ENCODE results near the gene ZNF765. TPM values are rescaled to one million over a fixed set of nuclear protein-coding genes. Genes with fewer than 3 reads are reported as not detected.

ZNF765 gene
- total and polyA plus RNA-seq, 2 donors (not counting 1 experiment from before 2014, with no cell fraction given) = 5.3 to 24.0 TPM

DNA sequence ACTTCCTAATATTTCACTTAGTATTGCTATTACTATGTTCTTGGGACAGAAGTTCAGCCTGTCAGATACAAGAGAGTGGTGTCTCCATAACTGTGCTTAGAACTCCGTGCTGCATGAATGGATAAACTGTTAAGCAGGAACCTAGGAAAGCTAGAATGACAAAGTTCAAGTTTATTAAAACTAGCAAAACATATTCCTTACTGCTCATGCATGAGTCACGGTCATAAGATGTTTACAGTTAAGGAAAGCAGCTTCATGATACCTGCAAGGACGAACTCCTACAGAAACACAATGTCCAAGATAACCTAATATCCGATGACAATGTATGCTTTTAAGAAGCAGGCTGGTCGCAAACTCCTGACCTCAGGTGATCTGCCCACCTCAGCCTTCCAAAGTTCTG lies 6.0 kb upstream of the ZNF765 start:
- H3K27me3 ChIP-seq (replicated peaks in 1 of 4; ENCODE audit: control extremely low read depth in 1 of 4, control insufficient read depth in 3 of 4, insufficient read depth in 4 of 4, low read length in 3 of 4) = no peaks in the 10 kb centered on the region
- WGBS (ENCODE audit: insufficient coverage) = 96% methylated on average over 4 of the region's 5 CpGs
- H3K27ac ChIP-seq (ENCODE audit: low read length in 2 of 2) = no peak overlapping the region
- DNase-seq (no peak), ATAC-seq (ENCODE audit: low read depth) (no peak)
- no peaks in the 10 kb centered on the region for H4K20me1 ChIP-seq (ENCODE audit: control insufficient read depth, insufficient read depth, low read length, poor library complexity, severe bottlenecking)
- intact Hi-C loops (cut with micrococcal nuclease) = no loop called here
- H3K9me3 Mint-ChIP-seq (ENCODE audit: insufficient read depth) = peaks cover 24% of the 10 kb centered on the region
- no peak overlapping the region for H3K4me3 Mint-ChIP-seq
- no peaks in the 10 kb centered on the region for H3K36me3 ChIP-seq (replicated peaks in 1 of 2; ENCODE audit: control extremely low read depth in 1 of 2, control insufficient read depth in 1 of 2, extremely low read depth in 1 of 2, insufficient read depth in 2 of 2, low read length in 1 of 2)
- peaks cover 4% of the 10 kb centered on the region for H3K4me1 Mint-ChIP-seq
- no peak overlapping the region for H2AFZ ChIP-seq (ENCODE audit: insufficient read depth, low read depth, low read length, poor library complexity, severe bottlenecking)
- H3K79me2 ChIP-seq (ENCODE audit: control insufficient read depth, insufficient read depth, low read length) = no peaks in the 10 kb centered on the region
- no peak overlapping the region for H3K27ac Mint-ChIP-seq
- H3K9me3 ChIP-seq (ENCODE audit: control extremely low read depth in 1 of 3, control insufficient read depth in 2 of 3, insufficient read depth in 1 of 3, low read length in 2 of 3) = peaks cover 8 to 67% (median 25%) of the 10 kb centered on the region in 3 donors
- ChIA-PET CTCF (no interaction called here), POLR2A (no interaction called here)
- no peak overlapping the region for H3K4me3 ChIP-seq (ENCODE audit: control extremely low read depth in 1 of 5, extremely low read depth in 1 of 5, insufficient read depth in 1 of 5, low read depth in 2 of 5, low read length in 4 of 5)
- no peak overlapping the region for H3K4me2 ChIP-seq (replicated peaks; ENCODE audit: low read depth, low read length, poor library complexity, severe bottlenecking)
- no peaks in the 10 kb centered on the region for H3K4me1 ChIP-seq (ENCODE audit: control insufficient read depth in 2 of 2, insufficient read depth in 2 of 2, low read length in 2 of 2)
- H3K9ac ChIP-seq (ENCODE audit: low read length) = no peak overlapping the region
- no peak for TF ChIP-seq EZH2 (IDR thresholded peaks at IDR 0.05; ENCODE audit: borderline replicate concordance, insufficient read depth, low read depth, low read length, poor library complexity, severe bottlenecking)
- TF ChIP-seq, protein P1, sequence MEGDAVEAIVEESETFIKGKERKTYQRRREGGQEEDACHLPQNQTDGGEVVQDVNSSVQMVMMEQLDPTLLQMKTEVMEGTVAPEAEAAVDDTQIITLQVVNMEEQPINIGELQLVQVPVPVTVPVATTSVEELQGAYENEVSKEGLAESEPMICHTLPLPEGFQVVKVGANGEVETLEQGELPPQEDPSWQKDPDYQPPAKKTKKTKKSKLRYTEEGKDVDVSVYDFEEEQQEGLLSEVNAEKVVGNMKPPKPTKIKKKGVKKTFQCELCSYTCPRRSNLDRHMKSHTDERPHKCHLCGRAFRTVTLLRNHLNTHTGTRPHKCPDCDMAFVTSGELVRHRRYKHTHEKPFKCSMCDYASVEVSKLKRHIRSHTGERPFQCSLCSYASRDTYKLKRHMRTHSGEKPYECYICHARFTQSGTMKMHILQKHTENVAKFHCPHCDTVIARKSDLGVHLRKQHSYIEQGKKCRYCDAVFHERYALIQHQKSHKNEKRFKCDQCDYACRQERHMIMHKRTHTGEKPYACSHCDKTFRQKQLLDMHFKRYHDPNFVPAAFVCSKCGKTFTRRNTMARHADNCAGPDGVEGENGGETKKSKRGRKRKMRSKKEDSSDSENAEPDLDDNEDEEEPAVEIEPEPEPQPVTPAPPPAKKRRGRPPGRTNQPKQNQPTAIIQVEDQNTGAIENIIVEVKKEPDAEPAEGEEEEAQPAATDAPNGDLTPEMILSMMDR (IDR thresholded peaks at IDR 0.05) = no peak
- no peaks in the 10 kb centered on the region for H3K27me3 Mint-ChIP-seq

DNA sequence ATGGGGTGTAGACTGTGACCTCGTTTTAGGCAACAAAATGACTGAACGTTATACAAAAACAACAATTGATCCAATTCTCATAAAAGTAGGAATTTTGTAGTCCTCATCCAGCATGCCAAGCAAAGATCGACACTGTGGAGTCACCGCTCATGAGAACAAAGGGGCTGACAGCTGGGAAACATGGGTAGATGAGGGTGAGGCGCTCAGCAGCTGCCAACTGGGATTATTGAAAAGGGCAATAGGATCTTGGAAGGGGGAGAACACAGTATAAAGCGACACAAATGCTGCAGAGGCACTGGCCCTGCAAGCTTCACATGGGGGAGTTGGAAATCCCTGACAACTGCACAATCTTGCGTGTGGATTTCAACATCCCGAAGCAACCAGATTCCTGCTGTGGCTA lies 5.4 kb upstream of the ZNF765 start:
- H3K4me3 ChIP-seq (ENCODE audit: control extremely low read depth in 1 of 5, extremely low read depth in 1 of 5, insufficient read depth in 1 of 5, low read depth in 2 of 5, low read length in 4 of 5) = no peak overlapping the region
- Mint-ChIP-seq H3K4me3 (no peak overlapping the region), H3K27ac (no peak overlapping the region), H3K27me3 (no peaks in the 10 kb centered on the region), H3K9me3 (ENCODE audit: insufficient read depth) (peaks cover 23% of the 10 kb centered on the region), H3K4me1 (peaks cover 6% of the 10 kb centered on the region)
- no peak overlapping the region for H3K4me2 ChIP-seq (replicated peaks; ENCODE audit: low read depth, low read length, poor library complexity, severe bottlenecking)
- peaks cover 8 to 71% (median 19%) of the 10 kb centered on the region in 3 donors for H3K9me3 ChIP-seq (ENCODE audit: control extremely low read depth in 1 of 3, control insufficient read depth in 2 of 3, insufficient read depth in 1 of 3, low read length in 2 of 3)
- no peaks in the 10 kb centered on the region for H3K79me2 ChIP-seq (ENCODE audit: control insufficient read depth, insufficient read depth, low read length)
- TF ChIP-seq, protein P1 (IDR thresholded peaks at IDR 0.05) = no peak
- no peak for TF ChIP-seq EZH2 (IDR thresholded peaks at IDR 0.05; ENCODE audit: borderline replicate concordance, insufficient read depth, low read depth, low read length, poor library complexity, severe bottlenecking)
- intact Hi-C loops (cut with micrococcal nuclease) = no loop called here
- POLR2A ChIA-PET = no interaction called here
- 93% methylated on average over 5 of the region's 8 CpGs for WGBS (ENCODE audit: insufficient coverage)
- peaks cover 1 to 3% of the 10 kb centered on the region in 2 donors for H3K4me1 ChIP-seq (ENCODE audit: control insufficient read depth in 2 of 2, insufficient read depth in 2 of 2, low read length in 2 of 2)
- no peak overlapping the region for H2AFZ ChIP-seq (ENCODE audit: insufficient read depth, low read depth, low read length, poor library complexity, severe bottlenecking)
- no peak for DNase-seq
- no peaks in the 10 kb centered on the region for H4K20me1 ChIP-seq (ENCODE audit: control insufficient read depth, insufficient read depth, low read length, poor library complexity, severe bottlenecking)
- ATAC-seq (ENCODE audit: low read depth) = no peak
- H3K27ac ChIP-seq (ENCODE audit: low read length in 2 of 2) = no peak overlapping the region
- no peaks in the 10 kb centered on the region for H3K27me3 ChIP-seq (replicated peaks in 1 of 4; ENCODE audit: control extremely low read depth in 1 of 4, control insufficient read depth in 3 of 4, insufficient read depth in 4 of 4, low read length in 3 of 4)
- no peaks in the 10 kb centered on the region for H3K36me3 ChIP-seq (replicated peaks in 1 of 2; ENCODE audit: control extremely low read depth in 1 of 2, control insufficient read depth in 1 of 2, extremely low read depth in 1 of 2, insufficient read depth in 2 of 2, low read length in 1 of 2)
- no peak overlapping the region for H3K9ac ChIP-seq (ENCODE audit: low read length)
- CTCF ChIA-PET = no interaction called here

Data from B cell (primary cell).